T-helper 9 cell (primary cell): Measurements from ENCODE around the gene SLC6A12.
"Not testable (repeated sequence)": the region's sequence is repeated elsewhere in the genome, so short reads cannot be mapped to it uniquely, and the experiment has no call there.

Source experiments
- DNase-seq: peaks from one replicate; pipeline ENCODE4 v3.0.0-alpha.2; 2020
- total RNA-seq, 2 donors: gene quantifications; one replicate each; lab custom pipeline; 2026; lab: John Stamatoyannopoulos, UW

SLC6A12 gene
- total RNA-seq = 0 reads per million in 2 donors

GRCh38 chr12:214003-214741 is at the start of gene SLC6A12:
Gene SLC6A12, minus strand, starts transcription at chr12:214157. Its CDS starts 4,171 bp downstream, at chr12:209986.
- no peak for DNase-seq

GRCh38 chr12:263574-263973 is 49.6 kb upstream of the SLC6A12 start:
- no peak for DNase-seq

DNA sequence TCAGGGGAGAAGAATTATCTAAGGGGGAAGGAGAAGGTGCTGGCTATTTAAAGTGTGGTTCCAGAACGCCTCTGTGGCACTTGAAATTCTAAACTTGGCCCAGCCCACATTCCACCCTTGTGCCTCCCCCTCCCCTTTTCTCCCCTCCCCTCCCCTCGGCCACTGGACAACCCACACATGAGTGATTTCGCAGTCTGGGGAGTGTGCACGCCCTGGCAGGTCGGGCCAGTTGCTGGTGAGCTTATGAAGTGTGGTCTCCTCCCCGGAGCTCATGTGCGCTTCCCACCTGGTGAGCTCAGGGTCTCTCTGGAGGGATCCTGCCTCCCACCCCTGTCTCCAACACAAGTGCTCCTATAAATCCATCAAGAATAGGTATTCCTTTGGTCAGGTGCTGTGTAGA is 48.9 kb upstream of the SLC6A12 start, which contains the start of gene SLC6A13:
Gene SLC6A13, minus strand, starts transcription at position 20 of the 400 bp plus-strand sequence. CDS start 2,784 bp downstream, outside the sequence.
- no peak for DNase-seq

DNA sequence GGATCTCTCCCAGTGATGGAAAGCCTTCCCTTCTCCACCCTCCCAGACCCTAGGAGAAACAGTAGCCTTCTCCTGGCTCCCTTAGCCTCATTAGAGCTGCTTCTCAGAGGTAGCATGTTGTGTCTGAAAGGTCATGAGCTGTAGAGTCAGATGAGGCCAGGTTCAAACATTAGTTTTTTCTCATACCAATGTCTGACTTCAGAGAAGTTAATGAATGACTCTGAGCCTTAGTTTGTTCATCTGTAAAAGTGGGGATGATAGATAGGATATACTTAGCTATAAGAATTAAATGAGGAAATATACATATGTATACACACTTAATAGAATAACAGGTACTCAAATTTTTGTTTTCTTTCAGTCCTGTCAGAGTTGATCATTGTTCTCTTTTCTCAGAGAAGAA is 48.2 kb upstream of the SLC6A12 start:
- no peak for DNase-seq

- no peak for DNase-seq
These were observed 43.8 kb upstream of the SLC6A12 start for GRCh38 chr12:257521-258321.

DNA sequence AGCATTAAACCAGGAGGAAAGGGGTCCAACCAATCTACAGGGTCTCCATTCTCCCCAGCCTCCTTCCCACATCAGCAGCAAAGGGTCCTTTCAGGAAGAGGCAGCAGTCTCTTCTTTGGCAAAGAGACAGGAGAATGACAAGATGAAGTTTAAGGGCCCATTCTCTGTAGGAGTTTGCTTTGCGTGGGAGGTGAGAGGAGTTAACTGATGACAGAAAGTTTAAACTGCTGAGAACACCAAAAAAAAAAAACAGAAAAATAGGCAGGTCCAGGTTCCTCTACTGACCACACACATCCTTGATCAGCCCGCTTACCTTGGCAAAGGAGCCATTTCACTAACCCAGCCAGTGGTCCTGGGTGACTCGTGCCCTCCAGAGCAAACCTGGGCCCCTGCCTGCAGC is 43.0 kb upstream of the SLC6A12 start:
- DNase-seq = no peak

- DNase-seq = no peak
These were observed 42.3 kb upstream of the SLC6A12 start for GRCh38 chr12:256225-256624.

DNA sequence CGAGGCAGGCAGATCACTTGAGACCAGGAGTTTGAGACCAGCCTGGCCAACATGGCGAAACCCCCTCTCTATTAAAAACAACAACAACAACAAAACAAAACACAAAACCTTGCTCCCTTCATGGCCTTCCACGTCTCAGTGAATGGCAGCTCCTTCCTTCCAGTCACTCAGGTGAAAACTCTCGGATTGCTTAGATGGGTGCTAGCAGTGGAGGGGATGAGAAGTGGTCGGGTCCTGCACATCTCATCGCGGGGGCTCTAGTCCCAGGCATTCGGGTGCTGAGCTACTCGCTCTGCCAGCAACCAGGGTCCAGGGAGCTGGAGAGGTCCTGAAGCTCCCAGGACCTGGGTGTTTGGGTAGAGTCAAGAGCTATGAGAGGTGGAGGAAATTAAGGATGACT is 41.0 kb upstream of the SLC6A12 start:
- DNase-seq = no peak

DNA sequence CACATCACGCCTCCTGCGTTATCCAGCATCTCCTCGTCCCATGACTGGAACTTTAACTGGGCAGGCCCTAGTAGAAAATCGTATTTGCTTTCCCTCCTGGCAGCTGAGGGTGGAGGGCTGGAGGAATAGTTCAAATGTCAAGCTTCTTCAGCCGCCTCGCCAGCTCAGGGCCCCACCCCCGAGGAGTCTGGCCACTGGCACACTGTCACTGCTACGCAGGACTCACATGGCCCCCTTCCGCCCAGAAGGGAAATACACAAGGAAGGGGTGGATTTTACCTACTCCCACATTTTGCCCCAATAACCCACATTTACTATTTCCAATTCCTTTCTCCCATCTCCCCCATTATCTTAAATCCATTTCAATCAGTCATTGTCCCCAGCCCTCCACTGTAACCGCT is 40.1 kb upstream of the SLC6A12 start:
- no peak for DNase-seq

- DNase-seq = no peak
These were observed 39.3 kb upstream of the SLC6A12 start for GRCh38 chr12:253116-253831.

GRCh38 chr12:252636-253035 is 38.7 kb upstream of the SLC6A12 start:
- no peak for DNase-seq

GRCh38 chr12:247271-247670 is 33.3 kb upstream of the SLC6A12 start:
- no peak for DNase-seq

GRCh38 chr12:243381-243780 is 29.4 kb upstream of the SLC6A12 start:
- no peak for DNase-seq

DNA sequence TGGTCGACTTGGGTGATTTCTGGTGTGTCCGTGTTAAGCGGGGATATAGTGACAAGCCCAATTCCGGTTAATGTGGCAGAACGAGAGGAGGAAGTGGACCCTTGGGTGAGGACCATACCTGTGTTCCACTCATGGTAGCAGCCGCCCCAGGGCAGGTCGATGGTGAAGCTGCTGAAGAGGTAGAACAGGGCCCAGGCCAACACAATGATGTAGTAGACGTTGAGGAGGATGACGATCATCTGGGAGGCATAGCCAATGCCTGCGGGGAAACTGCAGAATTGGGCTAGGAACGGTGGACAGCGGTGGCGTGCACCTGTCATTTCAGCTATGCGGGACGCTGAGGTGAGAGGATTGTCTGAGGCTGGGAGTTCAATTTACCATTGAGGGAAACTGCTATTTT is 28.5 kb upstream of the SLC6A12 start:
- DNase-seq = no peak

DNA sequence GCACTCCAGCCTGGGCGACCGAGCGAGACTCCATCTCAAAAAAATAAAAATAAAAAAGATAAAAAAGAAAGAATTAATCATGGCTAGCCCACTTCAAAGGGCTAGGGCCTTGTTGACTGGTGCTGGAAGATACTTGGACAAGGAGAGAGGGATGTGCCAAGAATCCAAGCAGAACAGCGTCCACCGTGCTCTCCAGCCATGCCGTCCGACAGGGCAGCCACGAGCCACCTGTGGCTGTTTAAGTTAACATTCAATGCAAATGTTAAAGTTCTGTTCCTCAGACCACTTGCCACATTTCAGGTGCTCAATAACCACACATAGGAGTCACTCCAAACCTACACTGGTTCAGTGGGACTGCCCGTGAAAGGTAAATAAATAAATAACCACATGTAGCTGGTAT is 27.3 kb upstream of the SLC6A12 start:
- DNase-seq = no peak

- DNase-seq = no peak
These were observed 26.6 kb upstream of the SLC6A12 start for GRCh38 chr12:240566-240965.

GRCh38 chr12:238736-239398 is 24.9 kb upstream of the SLC6A12 start:
- no peak for DNase-seq

GRCh38 chr12:238116-238515 is 24.2 kb upstream of the SLC6A12 start:
- no peak for DNase-seq

DNA sequence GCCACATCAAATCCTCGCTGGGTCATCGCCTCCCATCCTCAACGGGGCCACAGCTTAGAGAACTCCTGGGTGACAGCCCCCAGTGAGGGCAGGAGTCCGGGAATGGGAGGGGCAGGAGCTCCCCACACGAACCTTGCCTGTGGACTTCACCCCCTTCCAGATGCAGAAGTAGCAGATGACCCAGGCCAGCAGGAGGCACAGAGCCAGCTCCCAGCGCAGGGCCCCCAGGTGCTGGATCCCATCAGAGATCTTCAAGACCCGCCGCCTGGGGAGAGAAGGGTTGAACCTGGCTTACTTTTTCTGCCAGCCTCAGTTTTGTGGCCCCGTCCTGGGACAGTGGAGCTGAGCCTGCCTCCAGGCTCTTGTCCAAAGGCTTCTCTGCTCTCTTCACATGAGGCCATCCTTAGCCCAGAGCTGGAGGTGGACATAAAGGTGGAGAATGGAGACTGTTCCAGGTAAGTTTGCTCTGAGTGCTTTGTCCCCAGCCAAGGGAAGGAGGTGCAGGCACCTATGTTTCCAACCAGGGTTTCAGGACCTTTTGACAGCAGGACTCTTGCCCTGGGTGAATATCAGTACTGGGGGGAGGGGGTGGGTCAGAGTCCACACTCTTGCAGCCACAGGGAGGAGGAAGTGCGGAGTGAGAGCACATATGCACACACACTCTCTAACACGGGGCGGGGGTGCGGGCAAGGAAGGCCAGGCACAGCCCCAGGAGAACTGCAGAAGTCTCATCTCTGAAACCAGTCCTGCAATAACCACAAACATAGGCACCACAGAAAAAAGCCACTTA is 23.3 kb upstream of the SLC6A12 start:
- no peak for DNase-seq

- no peak for DNase-seq
These were observed 22.5 kb upstream of the SLC6A12 start for GRCh38 chr12:236445-236844.

DNA sequence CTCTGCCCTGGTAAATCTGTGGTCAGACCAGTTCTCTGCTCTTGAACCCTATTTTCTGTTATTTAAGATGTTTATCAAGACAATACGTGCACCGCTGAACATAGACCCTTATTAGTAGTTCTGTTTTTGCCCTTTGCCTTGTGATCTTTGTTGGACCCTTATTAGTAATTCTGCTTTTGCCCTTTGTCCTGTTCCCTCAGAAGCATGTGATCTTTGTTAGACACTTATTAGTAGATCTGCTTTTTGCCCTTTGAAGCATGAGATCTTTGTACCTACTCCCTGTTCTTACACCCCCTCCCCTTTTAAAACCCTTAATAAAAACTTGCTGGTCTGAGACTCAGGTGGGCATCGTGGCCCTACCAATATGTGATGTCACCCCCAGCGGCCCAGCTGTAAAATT is 22.0 kb upstream of the SLC6A12 start:
- not testable (repeated sequence) for DNase-seq

DNA sequence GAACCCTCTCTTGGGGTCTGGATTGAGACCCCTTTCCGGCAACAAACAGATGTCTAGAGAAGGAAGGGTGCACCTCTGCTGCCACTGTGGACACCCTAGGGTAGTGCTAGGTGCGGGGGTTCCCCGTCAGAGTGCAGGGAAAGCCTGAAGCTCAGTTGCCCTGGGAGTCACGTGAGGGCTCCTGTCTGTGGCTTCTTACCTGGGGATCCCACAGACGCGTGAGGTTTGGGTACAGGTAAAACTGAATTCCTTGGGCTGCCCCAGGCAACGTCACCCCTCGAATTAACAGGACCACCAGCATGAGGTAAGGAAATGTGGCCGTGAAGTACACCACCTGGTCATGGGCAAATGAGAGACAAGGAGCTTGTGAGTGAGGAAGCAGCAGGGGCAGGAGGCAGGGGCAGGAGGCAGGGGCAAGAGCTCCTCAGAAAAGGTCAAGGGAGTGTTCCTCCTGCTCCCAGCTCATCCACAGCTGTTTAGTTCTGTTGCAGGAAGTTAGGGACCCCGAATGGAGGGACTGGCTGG is 21.0 kb upstream of the SLC6A12 start:
- DNase-seq = no peak
